HCT116 (cell line): ENCODE measurements around the gene TRIM26. TPM values are rescaled to one million over a fixed set of nuclear protein-coding genes. Genes with fewer than 3 reads are reported as not detected.
A peak's percentile ranks its signal among the peaks of the same experiment; 100 is the strongest.

Source experiments
- ATAC-seq: fragments of 200-7000 bp; cut with Tn5 transposase; 2 replicates; pipeline ENCODE4 v1.9.1; 2020; ENCODE audit warnings: mild to moderate bottlenecking, moderate library complexity
- BruUV-seq: library from RNA; stranded (reverse); fragments of 400-500 nt; replicated peaks from 2 replicates; lab custom pipeline; 2021; lab: Mats Ljungman, UMichigan
- CTCF ChIA-PET: fragments of 300-600 bp; sonication (Branson Sonifier 250); formaldehyde crosslinking; loops from one replicate; lab custom pipeline; 2021; ENCODE audit warnings: antibody characterized with exemption; lab: Charles Lee
- POLR2A ChIA-PET: fragments of 300-600, 350-600 bp; sonication (Branson Sonifier 250); formaldehyde crosslinking; loops from one replicate; lab custom pipeline; 2021; ENCODE audit warnings: antibody characterized with exemption; lab: Charles Lee
- RAD21 ChIA-PET, 2 experiments: fragments of 300-600 bp; sonication (Branson Sonifier 250); formaldehyde crosslinking; loops; one replicate each; lab custom pipeline; 2023; ENCODE audit warnings: low total read pairs in 2 of 2; ENCODE audit not compliant: uncharacterized antibody in 2 of 2, unreplicated experiment in 2 of 2, low non-redundant PET in 1 of 2; lab: Charles Lee
- DNase-seq: peaks from one replicate; pipeline ENCODE4 v3.0.0-alpha.2; 2010; ENCODE audit warnings: low read depth, low spot score
- H2AFZ ChIP-seq: fragments of 200-600 bp; shearing (Covaris generic), sonication (generic); 2 replicates; pipeline ENCODE4 v1.6.1; 2017; ENCODE audit warnings: low read depth, mixed run types, mixed read lengths, antibody characterized with exemption, low read length; ENCODE audit not compliant: poor library complexity, severe bottlenecking
- H3K27ac ChIP-seq: 2 replicates; pipeline ENCODE4 v1.5.1; 2012; ENCODE audit warnings: low read depth, low read length
- H3K27me3 ChIP-seq: fragments of 200-600 bp; sonication (generic); 2 replicates; pipeline ENCODE4 v1.6.1; 2016; ENCODE audit warnings: mixed run types, low read length, mixed read lengths; ENCODE audit not compliant: insufficient read depth
- H3K36me3 ChIP-seq, 2 experiments: fragments of 200-500 bp in 1 of 2; fragments of 200-600 bp in 1 of 2; sonication (Bioruptor generic) in 1 of 2; sonication (generic) in 1 of 2; 2 replicates each; pipeline versions ENCODE4 v1.5.1 to v1.6.1; 2014 to 2016; ENCODE audit warnings: low read length in 2 of 2, inconsistent platforms in 1 of 2, mixed read lengths in 1 of 2, mixed run types in 1 of 2; ENCODE audit not compliant: insufficient read depth in 2 of 2, control insufficient read depth in 1 of 2
- H3K4me1 ChIP-seq, 2 experiments: fragments of 200-600 bp in 1 of 2; sonication (generic) in 1 of 2; 2 replicates each; pipeline versions ENCODE4 v1.5.1 to v1.6.1; 2012 to 2017; ENCODE audit warnings: low read length in 2 of 2, inconsistent platforms in 1 of 2, mild to moderate bottlenecking in 1 of 2, mixed read lengths in 1 of 2, mixed run types in 1 of 2, moderate library complexity in 1 of 2; ENCODE audit not compliant: insufficient read depth in 2 of 2, control insufficient read depth in 1 of 2
- H3K4me2 ChIP-seq: fragments of 200-600 bp; sonication (generic); 2 replicates; pipeline ENCODE4 v1.6.1; 2017; ENCODE audit warnings: mixed run types, low read length, mixed read lengths
- H3K4me3 ChIP-seq, 2 experiments: fragments of 200-600 bp in 1 of 2; sonication (generic) in 1 of 2; replicated peaks in 1 of 2; 2 replicates each; pipeline ENCODE4 v1.5.1; 2011 to 2016; ENCODE audit warnings: low read length in 2 of 2, control low read depth in 1 of 2, low read depth in 1 of 2, mild to moderate bottlenecking in 1 of 2, mixed read lengths in 1 of 2, mixed run types in 1 of 2
- H3K79me2 ChIP-seq: fragments of 200-600 bp; sonication (generic); 2 replicates; pipeline ENCODE4 v1.6.1; 2017; ENCODE audit warnings: mild to moderate bottlenecking, mixed run types, low read length, moderate library complexity, mixed read lengths; ENCODE audit not compliant: insufficient read depth
- H3K9ac ChIP-seq: fragments of 200-600 bp; sonication (generic); 2 replicates; pipeline ENCODE4 v1.6.1; 2016; ENCODE audit warnings: low read length, mixed read lengths
- H3K9me2 ChIP-seq: fragments of 200-600 bp; sonication (generic), shearing (Covaris generic); 2 replicates; pipeline ENCODE4 v1.6.1; 2017; ENCODE audit warnings: mixed run types, mild to moderate bottlenecking, moderate library complexity; ENCODE audit not compliant: insufficient read depth
- H3K9me3 ChIP-seq, 2 experiments: fragments of 200-500 bp in 1 of 2; fragments of 200-600 bp in 1 of 2; sonication (Bioruptor generic) in 1 of 2; sonication (generic) in 1 of 2; 2 replicates each; pipeline ENCODE4 v1.6.1; 2014 to 2017; ENCODE audit warnings: low read length in 2 of 2, mixed read lengths in 2 of 2, inconsistent platforms in 1 of 2, low read depth in 1 of 2, mild to moderate bottlenecking in 1 of 2, mixed run types in 1 of 2, moderate library complexity in 1 of 2; ENCODE audit not compliant: control insufficient read depth in 1 of 2, insufficient read depth in 1 of 2
- H4K20me1 ChIP-seq: fragments of 200-600 bp; sonication (generic), shearing (Covaris generic); 2 replicates; pipeline ENCODE4 v1.6.1; 2017; ENCODE audit warnings: mixed run types, mild to moderate bottlenecking, moderate library complexity; ENCODE audit not compliant: insufficient read depth
- ATF3 ChIP-seq: IDR thresholded peaks from 2 replicates; pipeline ENCODE4 v1.6.1; 2012
- CBX3 ChIP-seq: IDR thresholded peaks from 2 replicates; pipeline ENCODE4 v1.6.1; 2012; ENCODE audit warnings: low read depth
- CEBPB ChIP-seq: IDR thresholded peaks from 2 replicates; pipeline ENCODE4 v1.6.1; 2012; ENCODE audit warnings: low read depth
- EGR1 ChIP-seq: IDR thresholded peaks from 2 replicates; pipeline ENCODE4 v1.6.1; 2012; ENCODE audit warnings: low read depth
- ELF1 ChIP-seq: IDR thresholded peaks from 2 replicates; pipeline ENCODE4 v1.6.1; 2012; ENCODE audit warnings: low read depth, borderline replicate concordance
- EZH2 ChIP-seq: fragments of 200-600 bp; sonication (generic); IDR thresholded peaks from 2 replicates; pipeline ENCODE4 v1.6.1; 2017; ENCODE audit warnings: antibody characterized with exemption, mixed run types
- FOSL1 ChIP-seq: IDR thresholded peaks from 2 replicates; pipeline ENCODE4 v1.6.1; 2012; ENCODE audit warnings: low read depth
- JUND ChIP-seq: IDR thresholded peaks from 2 replicates; pipeline ENCODE4 v1.6.1; 2012
- POLR2A ChIP-seq: IDR thresholded peaks from 2 replicates; pipeline ENCODE4 v1.7.0; 2011; ENCODE audit warnings: borderline replicate concordance; ENCODE audit not compliant: insufficient read depth, insufficient read length; ENCODE audit errors: extremely low read depth
- SP1 ChIP-seq: IDR thresholded peaks from 2 replicates; pipeline ENCODE4 v1.6.1; 2012; ENCODE audit warnings: low read depth
- SRF ChIP-seq: IDR thresholded peaks from 2 replicates; pipeline ENCODE4 v1.6.1; 2012; ENCODE audit warnings: low read depth
- YY1 ChIP-seq: IDR thresholded peaks from 2 replicates; pipeline ENCODE4 v1.6.1; 2011; ENCODE audit warnings: low read length, low read depth, moderate library complexity, mild to moderate bottlenecking; ENCODE audit not compliant: insufficient replicate concordance; ENCODE audit errors: extremely low read depth
- ZNF274 ChIP-seq: fragments of 200-500 bp; sonication (Bioruptor generic); IDR thresholded peaks from 2 replicates; pipeline ENCODE4 v1.6.1; 2014; ENCODE audit warnings: mild to moderate bottlenecking, low read depth, low read length, inconsistent platforms
- intact Hi-C: fragments of 100-400 bp; cut with micrococcal nuclease; formaldehyde crosslinking; loops from 2 replicates; pipeline ENCODE4 v1.10.0; 2022
- total RNA-seq: library from RNA; stranded (reverse); gene quantifications from one replicate; pipeline ENCODE4 v1.2.1, GENCODE V29; 2021; ENCODE audit not compliant: unreplicated experiment
- TF ChIP-seq, protein P1 (sequence below), 3 experiments: fragments of 200-600 bp in 1 of 3; sonication (generic) in 1 of 3; IDR thresholded peaks in 2 of 3; conservative IDR thresholded peaks in 1 of 3; 2 replicates each; pipeline ENCODE4 v1.5.1; 2012 to 2017; ENCODE audit warnings: low read depth in 2 of 3, low read length in 2 of 3, antibody characterized with exemption in 1 of 3, borderline replicate concordance in 1 of 3, control low read depth in 1 of 3, mild to moderate bottlenecking in 1 of 3, mixed read lengths in 1 of 3, mixed run types in 1 of 3, moderate library complexity in 1 of 3; ENCODE audit not compliant: insufficient read depth in 1 of 3
- TF ChIP-seq, protein P2 (sequence below): IDR thresholded peaks from 2 replicates; pipeline ENCODE4 v1.6.1; 2012; ENCODE audit warnings: low read depth
- TF ChIP-seq, protein P3 (sequence below): IDR thresholded peaks from 2 replicates; pipeline ENCODE4 v1.6.1; 2012

TRIM26 gene
- total RNA-seq, 1 experiment from 2014 or later = 32.2 TPM

DNA sequence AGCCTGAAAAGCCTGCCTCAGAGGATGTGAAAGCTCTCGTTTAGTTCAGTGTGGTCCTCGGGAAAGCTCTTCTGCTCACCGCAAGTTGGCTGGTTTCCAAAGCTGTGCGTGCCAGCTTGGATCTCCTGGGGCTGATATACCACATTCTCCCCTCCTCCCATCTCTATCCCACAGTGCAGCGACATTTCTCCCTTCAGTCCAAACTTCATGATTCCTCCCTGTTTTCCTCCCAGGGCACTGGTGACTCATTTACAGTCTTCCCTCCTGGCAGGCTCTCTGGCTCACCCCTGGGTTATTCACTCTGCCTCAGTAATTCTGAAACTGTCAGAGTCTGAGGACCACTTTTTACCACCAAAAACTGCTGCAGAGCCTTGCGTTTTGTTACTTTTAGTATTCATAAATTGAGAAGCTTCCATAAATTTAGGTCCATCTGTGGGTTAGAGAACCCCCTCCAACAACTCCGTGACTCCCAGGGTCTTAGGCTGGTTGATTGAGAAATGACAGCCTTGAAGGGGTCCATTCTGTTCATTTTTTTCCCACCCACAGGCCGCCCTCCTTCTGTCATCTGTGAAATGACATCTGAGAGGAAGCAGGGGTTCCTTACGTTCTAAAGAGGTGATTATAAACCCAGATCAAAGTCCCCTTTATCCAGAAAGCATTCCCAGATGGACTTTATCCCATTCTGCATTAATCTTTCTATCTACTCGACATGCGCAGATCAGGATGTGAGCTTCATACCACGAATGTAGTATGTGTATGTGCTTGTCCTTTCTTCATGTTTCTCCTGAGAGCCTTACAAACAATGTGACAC lies 58.3 kb downstream of the TRIM26 start:
- RAD21 ChIA-PET = no interaction called here
- H2AFZ ChIP-seq = peak overlapping the region; percentile 40
- no peaks in the 10 kb centered on the region for H3K36me3 ChIP-seq
- 0 out of 2 replicates have a peak overlapping the region, but pooled peaks have one; percentile 3 for H3K27ac ChIP-seq
- H3K9me2 ChIP-seq = no peaks in the 10 kb centered on the region
- intact Hi-C loops = no loop called here
- no peaks in the 10 kb centered on the region for H3K9me3 ChIP-seq
- H3K79me2 ChIP-seq = no peaks in the 10 kb centered on the region
- no peaks in the 10 kb centered on the region for H3K27me3 ChIP-seq
- DNase-seq (no peak), ATAC-seq (peak; percentile 76)
- peak overlapping the region in 1 of 2 experiments; percentile 35; a peak in 2 of 4 replicates for H3K4me3 ChIP-seq
- no peaks in the 10 kb centered on the region for H4K20me1 ChIP-seq
- CTCF ChIA-PET = interaction anchor here (0.9 to 2.1 kb wide), 3 partner anchors 24 to 52 kb away, joined by 3 to 11 read pairs (median 4); no protein-coding TSS in a partner anchor
- TF ChIP-seq EGR1 = 0 out of 2 replicates have a peak, but pooled peaks have one; percentile 10
- TF ChIP-seq SP1 = 0 out of 2 replicates have a peak, but pooled peaks have one; percentile 24
- TF ChIP-seq YY1 = no peak
- TF ChIP-seq, protein P1, sequence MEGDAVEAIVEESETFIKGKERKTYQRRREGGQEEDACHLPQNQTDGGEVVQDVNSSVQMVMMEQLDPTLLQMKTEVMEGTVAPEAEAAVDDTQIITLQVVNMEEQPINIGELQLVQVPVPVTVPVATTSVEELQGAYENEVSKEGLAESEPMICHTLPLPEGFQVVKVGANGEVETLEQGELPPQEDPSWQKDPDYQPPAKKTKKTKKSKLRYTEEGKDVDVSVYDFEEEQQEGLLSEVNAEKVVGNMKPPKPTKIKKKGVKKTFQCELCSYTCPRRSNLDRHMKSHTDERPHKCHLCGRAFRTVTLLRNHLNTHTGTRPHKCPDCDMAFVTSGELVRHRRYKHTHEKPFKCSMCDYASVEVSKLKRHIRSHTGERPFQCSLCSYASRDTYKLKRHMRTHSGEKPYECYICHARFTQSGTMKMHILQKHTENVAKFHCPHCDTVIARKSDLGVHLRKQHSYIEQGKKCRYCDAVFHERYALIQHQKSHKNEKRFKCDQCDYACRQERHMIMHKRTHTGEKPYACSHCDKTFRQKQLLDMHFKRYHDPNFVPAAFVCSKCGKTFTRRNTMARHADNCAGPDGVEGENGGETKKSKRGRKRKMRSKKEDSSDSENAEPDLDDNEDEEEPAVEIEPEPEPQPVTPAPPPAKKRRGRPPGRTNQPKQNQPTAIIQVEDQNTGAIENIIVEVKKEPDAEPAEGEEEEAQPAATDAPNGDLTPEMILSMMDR (IDR thresholded peaks at IDR 0.05 in 2 of 3, conservative IDR thresholded peaks at IDR 0.05 in 1 of 3; ENCODE audit: borderline replicate concordance in 1 of 3, insufficient read depth in 1 of 3, low read depth in 2 of 3, low read length in 2 of 3) = no peak; a peak in 1 of 6 replicates
- TF ChIP-seq CEBPB = no peak
- TF ChIP-seq, protein P2, sequence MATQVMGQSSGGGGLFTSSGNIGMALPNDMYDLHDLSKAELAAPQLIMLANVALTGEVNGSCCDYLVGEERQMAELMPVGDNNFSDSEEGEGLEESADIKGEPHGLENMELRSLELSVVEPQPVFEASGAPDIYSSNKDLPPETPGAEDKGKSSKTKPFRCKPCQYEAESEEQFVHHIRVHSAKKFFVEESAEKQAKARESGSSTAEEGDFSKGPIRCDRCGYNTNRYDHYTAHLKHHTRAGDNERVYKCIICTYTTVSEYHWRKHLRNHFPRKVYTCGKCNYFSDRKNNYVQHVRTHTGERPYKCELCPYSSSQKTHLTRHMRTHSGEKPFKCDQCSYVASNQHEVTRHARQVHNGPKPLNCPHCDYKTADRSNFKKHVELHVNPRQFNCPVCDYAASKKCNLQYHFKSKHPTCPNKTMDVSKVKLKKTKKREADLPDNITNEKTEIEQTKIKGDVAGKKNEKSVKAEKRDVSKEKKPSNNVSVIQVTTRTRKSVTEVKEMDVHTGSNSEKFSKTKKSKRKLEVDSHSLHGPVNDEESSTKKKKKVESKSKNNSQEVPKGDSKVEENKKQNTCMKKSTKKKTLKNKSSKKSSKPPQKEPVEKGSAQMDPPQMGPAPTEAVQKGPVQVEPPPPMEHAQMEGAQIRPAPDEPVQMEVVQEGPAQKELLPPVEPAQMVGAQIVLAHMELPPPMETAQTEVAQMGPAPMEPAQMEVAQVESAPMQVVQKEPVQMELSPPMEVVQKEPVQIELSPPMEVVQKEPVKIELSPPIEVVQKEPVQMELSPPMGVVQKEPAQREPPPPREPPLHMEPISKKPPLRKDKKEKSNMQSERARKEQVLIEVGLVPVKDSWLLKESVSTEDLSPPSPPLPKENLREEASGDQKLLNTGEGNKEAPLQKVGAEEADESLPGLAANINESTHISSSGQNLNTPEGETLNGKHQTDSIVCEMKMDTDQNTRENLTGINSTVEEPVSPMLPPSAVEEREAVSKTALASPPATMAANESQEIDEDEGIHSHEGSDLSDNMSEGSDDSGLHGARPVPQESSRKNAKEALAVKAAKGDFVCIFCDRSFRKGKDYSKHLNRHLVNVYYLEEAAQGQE = no peak
- peak; percentile 11; the same call in 1 of the 2 replicates for TF ChIP-seq CBX3
- no peak for TF ChIP-seq POLR2A
- TF ChIP-seq ATF3 = no peak
- TF ChIP-seq FOSL1 = peak; percentile 57; the same call in 1 of the 2 replicates
- peak; percentile 60; the same call in 1 of the 2 replicates for TF ChIP-seq JUND
- no peak for TF ChIP-seq ELF1
- TF ChIP-seq ZNF274 = no peak
- TF ChIP-seq, protein P3, sequence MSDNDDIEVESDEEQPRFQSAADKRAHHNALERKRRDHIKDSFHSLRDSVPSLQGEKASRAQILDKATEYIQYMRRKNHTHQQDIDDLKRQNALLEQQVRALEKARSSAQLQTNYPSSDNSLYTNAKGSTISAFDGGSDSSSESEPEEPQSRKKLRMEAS = no peak
- no peak for TF ChIP-seq SRF
- TF ChIP-seq EZH2 = no peak
- POLR2A ChIA-PET = interaction anchor here (1.0 kb wide), 1 partner anchor 53 kb away, joined by 3 read pairs; no protein-coding TSS in a partner anchor
- H3K4me1 ChIP-seq = peaks cover 28 to 31% of the 10 kb centered on the region in 2 experiments
- BruUV-seq = no TSS peak
- H3K4me2 ChIP-seq = peak overlapping the region; percentile 74
- H3K9ac ChIP-seq = peak overlapping the region; percentile 34
